ENCODE data around the gene RXRA.

The RXRA gene

DNA sequence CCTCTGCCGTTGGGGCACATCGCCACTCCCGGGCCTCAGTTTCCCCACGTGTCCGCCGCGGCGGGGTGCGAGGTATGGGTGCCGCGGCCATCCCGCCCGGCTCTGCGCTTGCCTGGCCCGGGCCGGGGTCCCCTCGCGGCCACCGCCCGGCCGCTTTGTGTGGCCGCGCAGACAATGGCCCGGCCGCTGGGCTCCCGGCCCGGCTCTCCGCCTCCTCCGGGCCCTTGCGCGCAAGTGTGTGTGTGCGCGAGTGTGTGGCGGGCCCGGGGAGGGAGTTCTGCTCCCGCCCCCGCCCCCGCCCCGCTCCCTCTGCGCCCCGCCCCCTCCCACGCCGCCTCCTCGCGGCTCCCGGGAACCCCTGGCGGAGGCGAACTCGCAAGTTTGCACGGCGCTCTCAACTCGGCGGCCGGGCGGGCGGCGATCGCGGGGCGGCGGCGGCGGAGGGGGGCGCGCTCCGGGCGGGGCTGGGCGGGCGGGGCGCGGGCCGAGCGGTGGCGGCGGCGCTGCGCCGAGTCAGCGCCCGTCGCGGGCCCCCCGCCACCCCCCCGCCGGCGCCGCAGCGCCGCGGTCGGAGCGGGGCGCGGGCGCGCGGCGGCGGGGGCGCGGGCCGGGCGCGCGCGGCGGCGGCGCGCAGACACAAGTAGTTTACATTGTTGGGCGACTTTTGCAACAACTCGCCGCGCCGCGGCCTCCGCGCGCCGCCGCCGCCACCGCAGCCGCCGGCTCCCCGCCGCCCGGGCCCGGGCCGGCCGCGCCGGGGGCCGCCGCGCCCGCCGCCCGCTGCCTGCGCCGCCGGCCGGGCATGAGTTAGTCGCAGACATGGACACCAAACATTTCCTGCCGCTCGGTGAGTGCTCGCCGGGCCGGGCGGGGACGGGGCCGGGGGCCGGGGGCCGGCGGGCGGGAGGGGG is at the start of gene RXRA:
Gene RXRA (plus strand): TSS at position 643 of the 911 bp plus-strand sequence. CDS start 177 bp downstream, at position 820.
- peak; percentile 59 for DNase-seq (ENCODE audit: low spot score)

DNA sequence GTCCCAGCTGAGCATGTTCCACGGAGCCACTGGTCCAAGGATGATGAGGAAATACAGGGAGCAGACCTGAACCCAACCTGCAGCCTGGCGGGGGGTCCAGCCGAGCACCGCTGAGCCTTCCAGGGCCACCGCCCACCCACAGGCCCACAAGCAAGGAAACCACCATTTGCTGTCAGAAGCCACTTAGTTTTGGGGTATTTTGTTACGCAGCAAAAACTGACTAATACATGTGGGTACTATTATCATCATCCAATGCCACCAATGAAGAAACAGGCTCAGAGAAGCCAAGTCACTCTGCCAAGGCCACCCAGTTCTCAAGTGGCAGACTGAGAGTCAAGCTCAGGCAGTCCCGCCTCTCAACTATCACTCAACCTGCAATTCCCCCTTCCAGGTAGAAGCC is 48.0 kb upstream of the RXRA start:
- DNase-seq (ENCODE audit: low spot score): no peak

DNA sequence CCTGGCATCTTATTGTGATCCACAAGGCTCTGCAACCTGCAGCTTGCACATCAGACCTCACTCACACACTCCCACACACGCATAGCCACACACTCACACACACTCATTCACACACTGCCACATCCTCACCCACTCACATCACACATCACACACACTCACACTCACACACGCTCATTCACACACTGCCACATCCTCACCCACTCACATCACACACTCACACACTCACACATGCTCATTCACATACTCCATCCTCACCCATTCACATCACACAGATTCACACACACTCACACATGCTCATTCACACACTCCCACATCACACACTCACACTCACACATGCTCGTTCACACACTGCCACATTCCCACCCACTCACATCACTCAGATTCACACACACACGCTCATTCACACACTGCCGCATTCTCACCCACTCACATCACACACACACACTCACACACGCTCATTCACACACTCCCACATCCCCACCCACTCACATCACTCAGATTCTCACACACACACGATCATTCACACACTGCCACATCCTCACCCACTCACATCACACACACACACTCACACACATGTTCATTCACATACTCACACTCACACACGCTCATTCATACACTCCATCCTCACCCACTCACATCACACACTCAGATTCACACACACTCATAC is 47.1 kb upstream of the RXRA start:
- DNase-seq (ENCODE audit: low spot score): no peak

DNA sequence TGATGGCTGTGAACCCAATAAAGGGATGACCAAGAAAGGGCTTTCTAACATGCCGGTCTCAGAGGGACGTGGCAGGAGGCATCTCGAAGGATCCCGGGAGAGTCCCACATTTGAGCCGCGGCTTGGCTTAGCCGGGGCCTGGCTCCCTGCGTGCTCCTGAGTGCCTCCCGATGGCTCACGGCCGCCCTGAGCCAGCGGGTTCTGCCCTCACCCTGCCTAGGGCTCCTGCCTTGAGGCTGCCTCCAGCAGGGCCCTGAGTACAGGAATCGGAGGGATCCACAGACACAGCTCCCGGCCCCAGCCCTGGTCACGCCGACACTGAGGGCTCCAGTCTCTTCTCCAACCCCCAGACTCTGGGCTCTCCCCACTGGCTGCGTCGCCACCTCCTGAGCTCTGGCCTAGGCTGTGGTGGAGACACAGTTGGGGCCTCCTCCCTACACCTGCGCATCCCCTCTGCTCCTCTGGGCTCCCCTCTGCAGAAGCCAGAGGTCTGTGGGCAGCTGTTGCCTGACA is 44.1 kb upstream of the RXRA start:
- DNase-seq (ENCODE audit: low spot score): no peak

DNA sequence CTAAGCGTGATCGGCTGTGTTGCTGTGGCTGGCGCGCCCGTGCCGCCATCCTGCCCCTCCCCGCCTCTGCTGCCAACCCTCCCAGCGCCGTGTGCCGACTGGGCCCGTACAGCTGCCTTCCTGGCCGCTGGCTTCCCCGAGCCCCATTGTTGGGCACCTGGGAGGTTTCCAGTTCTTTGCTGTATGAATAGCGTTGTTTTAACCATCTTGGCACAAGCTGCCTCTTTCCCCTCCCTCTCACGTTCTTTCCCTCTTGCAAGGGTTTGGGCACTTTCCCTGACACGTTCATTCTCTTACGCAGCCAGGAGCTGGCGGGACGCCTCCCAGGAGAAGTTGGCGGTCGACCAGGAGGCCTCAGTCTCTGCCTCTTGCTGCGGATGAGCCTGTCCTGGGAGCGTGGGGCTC is 43.1 kb upstream of the RXRA start:
- peak; percentile 74 for DNase-seq (ENCODE audit: low spot score)

DNA sequence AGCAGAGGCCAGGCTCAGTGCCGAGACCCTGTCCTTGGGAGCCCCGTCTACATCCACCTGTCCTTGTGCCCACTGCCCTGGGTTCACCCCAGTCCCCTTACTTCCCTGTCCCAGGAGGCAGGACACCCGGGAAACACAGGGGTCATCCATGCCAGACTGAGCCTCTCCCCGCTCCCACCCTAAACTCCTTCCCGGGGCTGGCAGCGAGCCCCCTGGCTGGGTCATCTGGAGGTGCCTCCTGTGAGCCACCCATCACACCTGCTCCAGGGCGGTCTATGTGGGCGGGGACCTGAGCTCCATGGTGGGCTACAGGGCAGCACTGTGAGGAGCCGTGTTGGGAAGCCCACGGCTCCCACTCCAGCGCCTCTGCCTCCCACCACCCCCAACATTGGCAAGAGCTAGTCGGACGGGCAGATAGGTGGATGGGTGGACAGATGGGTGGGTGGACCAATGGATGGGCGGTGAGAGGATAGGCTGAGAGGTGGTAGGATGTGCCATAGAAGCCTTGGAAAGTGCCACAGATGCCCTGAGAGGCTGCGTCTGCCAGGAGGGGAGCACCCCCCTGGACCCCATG is 42.5 kb upstream of the RXRA start:
- no peak for DNase-seq (ENCODE audit: low spot score)

DNA sequence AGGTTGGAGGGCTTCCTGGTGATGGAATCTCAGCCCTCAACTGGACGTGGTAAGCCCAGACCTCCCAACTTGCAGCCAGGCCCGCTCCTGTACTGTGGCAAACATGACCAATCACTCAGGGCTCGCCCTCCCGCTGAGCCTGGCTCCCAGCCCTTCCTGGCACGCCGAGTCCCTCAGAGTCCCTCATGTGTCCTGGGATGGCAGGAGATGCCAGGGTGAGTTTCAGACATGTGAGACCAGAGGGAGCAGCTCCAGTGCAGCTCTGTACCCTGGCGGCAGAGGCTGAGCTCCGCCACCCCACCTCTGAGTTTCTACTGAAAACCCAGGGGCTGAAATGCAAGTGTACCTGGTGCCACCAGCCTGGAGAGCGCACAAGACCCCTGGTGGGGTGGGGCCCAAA is 42.0 kb upstream of the RXRA start:
- DNase-seq (ENCODE audit: low spot score): no peak

DNA sequence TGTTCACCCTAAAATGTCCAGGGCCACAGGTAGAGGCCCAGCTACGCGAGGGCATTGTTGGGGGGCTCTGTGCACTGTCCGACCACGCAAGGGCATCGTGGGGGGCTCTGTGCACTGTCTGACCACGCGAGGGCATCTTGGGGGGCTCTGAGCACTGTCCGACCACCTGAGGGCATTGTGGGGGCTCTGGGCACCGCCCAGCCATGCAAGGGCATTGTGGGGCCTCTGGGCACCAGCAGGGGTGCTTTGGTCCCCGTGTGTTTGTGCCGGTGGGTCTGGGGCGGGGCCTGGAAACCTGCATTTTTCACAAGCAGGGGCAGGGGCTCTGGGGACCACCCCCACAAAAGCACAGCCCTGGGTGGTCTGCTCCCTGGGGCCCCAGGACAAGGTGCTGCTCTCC is 41.5 kb upstream of the RXRA start:
- DNase-seq (ENCODE audit: low spot score): no peak

DNA sequence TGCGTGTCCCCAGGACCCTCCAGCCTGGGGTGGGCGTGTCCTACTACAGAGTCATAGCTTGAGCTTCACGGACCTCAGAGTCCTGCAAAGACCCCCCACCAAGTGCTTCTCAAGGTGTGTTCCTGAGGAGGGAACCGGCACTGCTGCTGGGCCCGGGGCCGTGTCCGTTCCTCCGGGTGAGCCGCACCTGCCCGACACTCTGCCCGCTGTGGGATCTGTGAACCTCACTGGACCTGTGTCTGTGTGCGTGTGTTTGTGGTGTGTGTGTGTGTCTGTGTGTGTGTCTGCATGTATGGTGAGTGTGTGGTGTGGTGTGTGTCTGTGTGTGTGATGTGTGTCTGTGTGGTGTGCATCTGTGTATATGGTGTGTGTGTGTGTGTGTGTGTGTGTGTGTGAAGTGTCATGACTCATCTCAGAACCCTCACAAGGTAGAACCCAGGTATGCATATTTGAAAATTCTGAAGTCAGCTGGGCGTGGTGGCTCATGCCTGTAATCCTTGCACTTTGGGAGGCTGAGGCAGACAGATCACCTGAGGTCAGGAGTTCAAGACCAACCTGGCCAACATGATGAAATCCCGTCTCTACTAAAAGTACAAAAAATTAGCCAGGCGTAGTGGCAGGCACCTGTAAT is 40.9 kb upstream of the RXRA start:
- no peak for DNase-seq (ENCODE audit: low spot score)

DNA sequence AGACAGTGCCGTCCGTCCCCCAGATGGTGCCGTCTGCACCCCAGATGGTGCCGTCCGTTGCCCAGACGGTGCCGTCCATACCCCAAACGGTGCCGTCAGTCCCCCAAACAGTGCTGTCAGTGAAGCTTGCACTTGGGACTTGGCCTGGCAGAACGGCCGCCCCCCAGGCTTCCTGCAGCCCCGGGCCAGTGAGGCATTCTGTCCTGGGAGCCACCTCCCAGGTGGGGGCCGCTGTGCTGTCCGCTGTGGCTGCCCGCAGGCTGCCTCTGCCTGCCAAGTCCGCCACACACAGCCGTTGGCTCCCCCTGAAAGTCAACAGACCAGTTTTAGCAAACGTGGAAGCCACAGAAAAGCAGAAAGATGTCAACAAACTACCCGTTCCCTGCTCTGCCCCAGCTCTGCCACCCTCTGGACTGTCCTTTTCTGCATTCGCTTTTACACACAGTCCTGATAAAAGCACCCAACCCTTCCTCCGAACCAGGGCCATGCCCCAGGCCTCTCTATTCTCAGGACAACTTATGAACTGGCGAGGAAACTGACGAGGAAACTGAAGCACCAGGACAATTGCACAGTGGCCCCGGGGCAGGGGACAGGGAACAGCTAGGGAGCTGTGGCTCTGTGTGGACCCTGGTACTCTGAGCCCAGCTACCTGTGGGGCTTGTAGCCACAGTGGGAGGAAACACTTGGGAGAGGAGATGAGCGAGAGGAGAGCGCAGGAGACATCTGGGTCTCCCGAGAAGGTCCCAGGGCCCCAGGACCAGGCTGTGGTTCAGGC is 39.6 kb upstream of the RXRA start:
- DNase-seq (ENCODE audit: low spot score): no peak

DNA sequence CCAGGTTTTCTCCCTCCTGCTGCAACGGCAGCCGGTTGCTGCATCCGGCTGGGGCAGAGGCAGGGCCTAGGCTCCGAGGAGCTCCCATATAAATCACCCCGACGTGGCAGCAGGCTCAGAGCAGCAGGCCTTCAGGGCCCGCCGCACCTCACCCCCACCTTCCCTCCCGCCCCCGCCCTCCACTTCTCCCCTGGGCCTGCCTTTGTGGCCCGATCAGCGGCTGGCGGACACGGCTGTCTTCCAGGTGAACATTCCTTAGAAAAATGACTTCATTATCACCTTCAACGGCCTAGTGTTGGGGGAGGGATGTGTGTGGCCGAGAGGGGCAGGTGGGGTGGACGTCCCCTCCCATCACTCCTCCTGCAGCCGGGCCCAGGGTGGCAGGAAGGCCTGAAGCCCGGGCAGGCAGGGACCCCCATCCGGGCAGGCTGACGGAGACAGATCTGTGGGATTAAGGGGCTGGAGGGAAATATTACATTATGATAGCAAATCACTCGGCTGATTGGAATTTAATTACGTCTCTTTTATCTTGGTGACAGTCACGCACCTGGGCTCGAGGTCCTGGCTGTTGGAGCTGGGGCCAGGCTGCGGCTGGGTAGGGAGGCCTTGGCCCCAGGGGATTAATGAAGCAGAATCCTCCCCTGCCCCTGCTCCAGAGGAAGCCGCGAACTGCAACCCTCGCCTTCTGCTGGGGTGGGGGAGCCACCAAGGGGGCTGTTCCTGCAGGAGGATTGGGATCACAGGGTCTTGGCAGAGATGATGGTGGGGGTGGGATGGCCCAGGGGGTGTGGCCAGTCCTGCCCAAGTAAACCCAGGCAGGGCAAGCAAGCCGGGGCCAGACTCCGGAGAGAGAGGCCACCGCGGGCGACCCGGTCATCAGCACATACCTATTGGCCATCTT is 38.4 kb upstream of the RXRA start:
- no peak for DNase-seq (ENCODE audit: low spot score)

DNA sequence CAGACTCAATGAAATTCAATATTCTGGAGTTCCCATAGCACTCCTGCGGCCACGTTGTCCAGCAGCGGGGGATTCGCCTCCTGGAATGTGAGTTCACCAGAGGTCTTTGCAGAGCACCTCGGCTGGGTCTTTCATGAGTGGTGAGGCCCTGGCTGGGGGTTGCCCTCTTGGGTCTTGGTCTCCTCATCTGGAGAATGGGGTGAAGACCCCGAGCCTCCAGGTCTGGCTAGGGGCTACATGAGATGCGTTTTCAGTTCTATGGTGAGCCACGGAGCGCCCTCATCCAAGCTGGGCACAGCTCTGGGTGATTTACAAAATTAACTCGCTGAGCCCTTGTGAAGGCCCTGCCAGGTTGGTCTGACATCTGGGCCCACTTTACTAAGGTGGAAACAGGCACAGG is 37.5 kb upstream of the RXRA start:
- no peak for DNase-seq (ENCODE audit: low spot score)

DNA sequence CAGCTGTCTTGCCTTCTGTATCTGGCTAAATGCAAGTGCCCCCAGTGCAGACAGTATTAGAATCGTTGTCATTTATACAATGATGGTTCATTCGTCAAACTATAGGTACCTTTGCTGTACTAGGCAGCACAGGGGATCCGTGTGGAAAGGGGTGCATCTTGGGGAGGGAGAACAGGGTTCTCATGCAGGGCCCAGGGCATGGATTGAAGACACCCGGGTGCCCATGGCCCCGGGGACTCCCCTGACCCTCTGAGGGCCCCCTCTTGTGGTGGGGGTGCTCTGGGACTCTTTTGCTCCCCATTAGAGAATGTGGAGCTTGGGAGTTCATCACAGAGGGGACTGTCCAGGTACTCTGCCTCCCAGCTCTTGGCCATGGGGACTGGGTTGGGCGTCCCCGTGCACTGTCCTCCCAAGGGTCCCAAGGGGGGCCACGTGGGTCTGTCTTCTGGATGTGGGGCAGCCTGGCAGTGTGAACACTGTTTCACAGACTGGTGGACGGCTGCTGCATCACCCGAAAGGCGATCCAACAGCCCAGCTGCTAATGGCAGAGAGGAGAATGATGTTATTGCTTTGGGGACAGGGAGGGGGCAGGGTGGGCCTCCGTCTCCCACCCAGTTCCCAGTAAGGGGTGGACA is 36.9 kb upstream of the RXRA start:
- no peak for DNase-seq (ENCODE audit: low spot score)

DNA sequence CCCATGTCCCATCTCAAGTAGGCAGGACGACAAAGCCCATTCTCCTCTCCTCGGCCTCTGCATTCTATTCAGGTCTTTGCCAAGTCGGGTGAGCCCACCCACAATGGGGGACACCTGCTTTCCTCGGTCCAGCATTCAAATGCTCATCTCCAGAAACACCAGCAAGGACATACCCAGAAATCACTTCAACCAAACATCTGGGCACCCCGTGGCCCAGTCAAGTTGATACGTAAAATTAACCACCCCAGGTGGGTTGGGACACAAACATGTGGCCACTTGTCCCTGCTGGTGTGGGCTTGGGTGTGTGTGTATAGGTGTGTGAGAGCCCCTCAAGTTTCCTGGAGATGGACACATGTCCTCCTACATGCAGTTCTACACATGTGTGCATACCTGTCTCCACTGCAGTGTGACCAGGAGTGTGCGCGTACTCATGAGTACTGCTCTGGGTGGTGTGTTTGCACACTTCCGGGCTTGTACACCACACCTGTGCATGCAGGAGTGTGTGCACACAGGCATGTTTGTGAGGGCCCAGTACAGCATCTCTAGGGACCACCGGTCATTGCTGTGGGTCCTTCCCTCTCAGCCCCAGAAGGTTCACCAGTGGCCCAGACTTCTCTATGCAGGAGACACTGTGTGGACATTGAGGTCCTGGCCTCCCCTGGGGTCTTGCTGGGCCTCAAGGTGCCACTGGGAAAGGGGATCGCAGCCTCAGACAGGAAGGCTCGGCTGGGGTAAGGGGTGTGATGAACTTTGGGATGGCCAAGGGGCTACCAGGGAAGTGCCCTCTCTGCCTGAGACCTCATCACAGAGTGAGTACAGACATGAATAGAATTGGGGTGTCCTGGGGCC is 35.4 kb upstream of the RXRA start:
- DNase-seq (ENCODE audit: low spot score): no peak

DNA sequence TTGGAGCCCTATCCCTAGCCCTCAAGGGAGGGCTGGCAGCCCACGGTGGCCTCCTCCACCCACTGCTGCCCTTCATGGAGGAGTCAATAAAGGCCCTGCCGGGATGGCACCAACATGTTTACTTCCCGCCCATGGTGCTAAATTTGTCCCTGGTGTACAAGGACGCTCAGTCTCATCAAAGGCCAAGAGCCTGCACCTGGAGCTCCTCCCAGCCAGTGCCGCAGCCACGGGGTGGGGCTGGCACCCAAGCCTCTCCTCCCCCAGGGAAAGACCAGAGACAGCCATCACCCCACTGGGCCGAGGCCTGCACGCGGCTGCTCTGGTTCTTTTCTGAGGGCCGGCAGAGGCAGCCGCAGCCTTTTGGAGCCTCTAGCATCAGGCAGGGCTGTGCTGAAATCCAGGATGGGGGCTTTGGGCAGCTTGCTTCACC is 34.8 kb upstream of the RXRA start:
- DNase-seq (ENCODE audit: low spot score): no peak

DNA sequence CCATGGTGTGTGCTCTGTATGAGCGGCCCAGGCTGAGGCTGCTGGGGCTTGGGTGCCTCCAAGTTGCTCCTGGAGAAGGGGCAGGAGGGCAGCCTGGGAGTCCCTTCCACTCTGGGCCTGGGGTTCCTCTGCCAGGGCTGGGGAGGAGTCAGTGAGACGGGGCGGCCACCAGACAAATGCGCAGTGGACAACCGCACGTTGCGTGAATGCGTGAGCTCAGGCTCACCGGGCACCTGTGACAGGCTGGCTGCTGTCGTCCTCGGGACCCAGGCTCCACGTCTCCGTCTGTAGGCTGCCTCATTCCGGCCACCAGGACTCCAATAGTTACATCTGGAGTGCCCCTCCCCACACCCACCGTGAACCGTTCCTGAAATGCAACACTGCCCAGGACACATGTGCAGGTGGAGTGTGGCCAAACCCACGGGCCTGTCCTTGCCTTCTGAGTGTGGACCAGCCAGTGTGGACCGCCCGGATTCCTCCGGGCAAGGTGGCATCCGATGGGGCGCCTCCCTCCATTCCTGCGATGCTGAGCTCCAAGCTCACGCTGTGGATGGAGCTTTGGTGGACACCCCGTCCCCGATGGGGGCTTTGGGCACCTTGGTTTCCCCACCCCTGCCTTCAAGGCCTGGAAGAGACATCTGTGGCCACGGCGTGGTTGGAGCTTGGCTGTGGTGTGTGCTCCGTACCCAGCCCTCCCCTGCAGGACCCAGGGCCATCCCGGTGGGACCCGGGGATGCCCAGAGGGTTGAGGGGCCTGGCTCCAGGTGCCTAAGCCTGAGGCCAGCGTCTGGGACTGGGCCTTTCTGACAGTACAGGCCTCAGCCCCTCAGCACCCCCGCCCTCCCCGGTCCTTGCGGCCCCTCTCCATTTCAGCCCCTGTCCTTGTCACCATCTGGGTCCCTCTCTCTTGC is 34.0 kb upstream of the RXRA start:
- DNase-seq (ENCODE audit: low spot score): no peak

DNA sequence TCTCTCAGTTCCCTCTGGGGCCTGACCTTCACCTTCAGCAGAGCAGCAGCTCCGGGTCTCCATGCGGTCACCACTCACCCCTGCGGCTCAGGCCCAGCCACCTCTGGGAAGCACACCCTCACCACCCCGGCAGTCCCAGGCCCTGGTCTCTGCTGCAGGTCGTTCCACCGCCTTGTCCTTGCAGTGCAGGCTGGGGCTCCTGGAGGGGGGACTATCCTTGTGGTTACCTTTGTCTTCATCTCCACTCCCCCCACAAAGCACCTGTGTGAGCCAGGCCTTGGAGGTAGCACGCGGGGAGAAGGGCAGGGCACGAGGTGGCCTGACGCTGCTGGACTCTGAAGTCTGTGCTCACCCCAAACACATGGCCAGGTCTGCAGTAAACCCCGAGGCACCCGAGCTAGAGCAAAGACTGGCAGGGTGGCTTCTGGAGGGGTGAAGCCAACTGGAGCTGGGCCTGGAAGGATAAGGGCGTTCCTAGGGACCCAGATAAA is 33.2 kb upstream of the RXRA start:
- DNase-seq (ENCODE audit: low spot score): no peak

All from pons (tissue), 1 donor.